Stimulated activated CD8-positive, alpha-beta memory T cell treated with anti-CD3 and anti-CD28 coated beads, Interleukin-15, amount 100 ng/mL, for 48 hours (primary cell): ENCODE results near the gene ZNF830.
"Not testable (repeated sequence)": the region's sequence is repeated elsewhere in the genome, so short reads cannot be mapped to it uniquely, and the experiment has no call there.

Experiments
- DNase-seq, 2 donors: peaks; one replicate each; pipeline ENCODE4 v3.0.0-alpha.2; 2020; ENCODE audit warnings: low read depth in 2 of 2

ZNF830 gene

GRCh38 chr17:34961093-34961911 is at the start of gene ZNF830, which contains the start of gene CCT6B:
TSS of gene ZNF830 (plus strand) at chr17:34961540. CDS start at chr17:34961567, 27 bp downstream.
TSS of gene CCT6B (minus strand) at chr17:34961460. CDS start at chr17:34961393, 67 bp downstream.
- peak; percentile 82 to 84 for DNase-seq

GRCh38 chr17:34913001-34913400 is 48.3 kb upstream of the ZNF830 start:
- DNase-seq, result no peak

GRCh38 chr17:34916120-34916519 is 45.2 kb upstream of the ZNF830 start:
- DNase-seq, result no peak

GRCh38 chr17:34917381-34917780 is 44.0 kb upstream of the ZNF830 start:
- no peak for DNase-seq

GRCh38 chr17:34920676-34921075 is 40.7 kb upstream of the ZNF830 start:
- DNase-seq, result no peak

- no peak for DNase-seq
These were observed 34.7 kb upstream of the ZNF830 start for GRCh38 chr17:34926661-34927060.

GRCh38 chr17:34930283-34930682 is 31.1 kb upstream of the ZNF830 start:
- no peak for DNase-seq

- not testable (repeated sequence) for DNase-seq
These were observed 10.6 kb upstream of the ZNF830 start for GRCh38 chr17:34950780-34951179.

GRCh38 chr17:34958438-34958837 is 2.9 kb upstream of the ZNF830 start:
- DNase-seq, result no peak

GRCh38 chr17:34974179-34974578 is 12.8 kb downstream of the ZNF830 start:
- DNase-seq, result no peak

GRCh38 chr17:34974794-34975785 is 13.8 kb downstream of the ZNF830 start:
- no peak for DNase-seq

- no peak for DNase-seq
These were observed 17.8 kb downstream of the ZNF830 start for GRCh38 chr17:34979153-34979552.

- DNase-seq, result no peak
These were observed 18.5 kb downstream of the ZNF830 start for GRCh38 chr17:34979650-34980352.

GRCh38 chr17:34980353-34980680 is 19.0 kb downstream of the ZNF830 start, which contains the start of gene LIG3:
TSS of gene LIG3 (plus strand) at chr17:34980512. CDS start at chr17:34983006, 2,494 bp downstream.
- DNase-seq, result peak; percentile 92

GRCh38 chr17:34980681-34981537 is 19.6 kb downstream of the ZNF830 start:
- peak; percentile 60 to 65 for DNase-seq

- DNase-seq, result no peak
These were observed 20.4 kb downstream of the ZNF830 start for GRCh38 chr17:34981538-34982241.

- no peak for DNase-seq
These were observed 25.9 kb downstream of the ZNF830 start for GRCh38 chr17:34987232-34987631.

- no peak for DNase-seq
These were observed 27.3 kb downstream of the ZNF830 start for GRCh38 chr17:34988644-34989043.

GRCh38 chr17:34989473-34989872 is 28.1 kb downstream of the ZNF830 start:
- DNase-seq, result no peak

GRCh38 chr17:34990921-34991365 is 29.6 kb downstream of the ZNF830 start:
- DNase-seq, result no peak
